CD4-positive, alpha-beta T cell treated with Interleukin-15 for 4 hours (primary cell): ENCODE measurements around the gene ZP1.
"Not testable (repeated sequence)": the region's sequence is repeated elsewhere in the genome, so short reads cannot be mapped to it uniquely, and the experiment has no call there.

ENCODE experiments used
- DNase-seq: peaks from one replicate; pipeline ENCODE4 v3.0.0-alpha.2; 2020; ENCODE audit warnings: low spot score

ZP1 gene

GRCh38 chr11:60866911-60867870 is at the start of gene ZP1:
TSS of gene ZP1 (plus strand) at chr11:60867542. CDS start at chr11:60867562, 20 bp downstream.
- no peak for DNase-seq

- DNase-seq: no peak
These were observed 49.3 kb upstream of the ZP1 start for GRCh38 chr11:60818057-60818456.

GRCh38 chr11:60821827-60822599 is 45.3 kb upstream of the ZP1 start:
- no peak for DNase-seq

- not testable (repeated sequence) for DNase-seq
These were observed 43.5 kb upstream of the ZP1 start for GRCh38 chr11:60823745-60824306.

- DNase-seq: no peak
These were observed 42.2 kb upstream of the ZP1 start for GRCh38 chr11:60825118-60825517.

GRCh38 chr11:60825790-60826189 is 41.6 kb upstream of the ZP1 start:
- no peak for DNase-seq

GRCh38 chr11:60830478-60831142 is 36.7 kb upstream of the ZP1 start:
- no peak for DNase-seq

- peak; percentile 78 for DNase-seq
These were observed 36.2 kb upstream of the ZP1 start for GRCh38 chr11:60831143-60831500.

GRCh38 chr11:60831501-60832079 is 35.8 kb upstream of the ZP1 start:
- no peak for DNase-seq

GRCh38 chr11:60834742-60835533 is 32.4 kb upstream of the ZP1 start:
- DNase-seq: no peak

- no peak for DNase-seq
These were observed 31.9 kb upstream of the ZP1 start for GRCh38 chr11:60835534-60835846.

- no peak for DNase-seq
These were observed 30.4 kb upstream of the ZP1 start for GRCh38 chr11:60836866-60837515.

GRCh38 chr11:60838132-60838531 is 29.2 kb upstream of the ZP1 start:
- DNase-seq: no peak

GRCh38 chr11:60840470-60841430 is 26.6 kb upstream of the ZP1 start:
- DNase-seq: no peak

- peak; percentile 96 for DNase-seq
These were observed 25.3 kb upstream of the ZP1 start, which contains the start of gene CCDC86 for GRCh38 chr11:60841797-60842667. TSS of gene CCDC86 (plus strand) at chr11:60842113. CDS start at chr11:60842125, 12 bp downstream.

- no peak for DNase-seq
These were observed 24.4 kb upstream of the ZP1 start for GRCh38 chr11:60842668-60843600.
